ENCODE data around the gene AGPAT4. TPM values are rescaled to one million over a fixed set of nuclear protein-coding genes. Genes with fewer than 3 reads are reported as not detected.
A peak's percentile ranks its signal among the peaks of the same experiment; 100 is the strongest.

Gene AGPAT4
- total RNA-seq, 1 experiment from 2014 or later = 5.8 TPM

DNA sequence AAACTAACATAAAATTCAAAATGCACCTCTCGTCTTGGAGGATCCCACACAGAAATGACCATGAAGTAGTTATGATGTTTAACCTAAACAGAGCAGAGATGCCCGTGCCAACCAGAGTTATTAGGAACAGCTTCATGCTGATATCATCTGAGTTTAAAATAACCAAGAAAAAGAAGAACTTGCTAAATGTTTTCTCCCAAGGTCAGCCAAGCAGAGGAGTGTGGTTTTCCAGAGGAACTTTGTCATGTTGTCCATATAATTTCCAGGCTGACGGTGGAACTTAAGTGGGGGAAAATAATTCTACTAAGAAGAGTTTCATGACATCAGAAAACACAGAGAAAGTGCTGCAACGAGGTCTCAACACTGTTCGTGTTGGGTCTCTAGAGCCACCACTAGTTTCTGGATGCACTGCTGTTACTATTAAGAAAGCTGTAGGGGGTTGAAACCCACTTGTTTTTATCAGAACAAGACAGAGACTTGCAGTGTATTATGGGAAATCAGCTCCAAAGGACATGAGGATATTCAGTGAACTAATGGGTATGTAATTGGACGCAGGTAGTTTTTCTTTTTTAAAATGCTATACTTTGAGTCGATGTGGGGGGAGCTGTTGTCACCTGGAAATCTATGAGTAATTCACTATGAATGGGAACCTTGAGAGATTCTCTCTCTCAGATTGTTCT lies 5.2 kb downstream of the AGPAT4 start:
- Histone ChIP-seq H3K4me3 (no peak overlapping the region), H3K9me3 (no peaks in the 10 kb centered on the region), H3K36me3 (peaks cover 3% of the 10 kb centered on the region; the same call in 1 of the 2 replicates), H3K27me3 (no peaks in the 10 kb centered on the region)
- DNase-seq = no peak

DNA sequence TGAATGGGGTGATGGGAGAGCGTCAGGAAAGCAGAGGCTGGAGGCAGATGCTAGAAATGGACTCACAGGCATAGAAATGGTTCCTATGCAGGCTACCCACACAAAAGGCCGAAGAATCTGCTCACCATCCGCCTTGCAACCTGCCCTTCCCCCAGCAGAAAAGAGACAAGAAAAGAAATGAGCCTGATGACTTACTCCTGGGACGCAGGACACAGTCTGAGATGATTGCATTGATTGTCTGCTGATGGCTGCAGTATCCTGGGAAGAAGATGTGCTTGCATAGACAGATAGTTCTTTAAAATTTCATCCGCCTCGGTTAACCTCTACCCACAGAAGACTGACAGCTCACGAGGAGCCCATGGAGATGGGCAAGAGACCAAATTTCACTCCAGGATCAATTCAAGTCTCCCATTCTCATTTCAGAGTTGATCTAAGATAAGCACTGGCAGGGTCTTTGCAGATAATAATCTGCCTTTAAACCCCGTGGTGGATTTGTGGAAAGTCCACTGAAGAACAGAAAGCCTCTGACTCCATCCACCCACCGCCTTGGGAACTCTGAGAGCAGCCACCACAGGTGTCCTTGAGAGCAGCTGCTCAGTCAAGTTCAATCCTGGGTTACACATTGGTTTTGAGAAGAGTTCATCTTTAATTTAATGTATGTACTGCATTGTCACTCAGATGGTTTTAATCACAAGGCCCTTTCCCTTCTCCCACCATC lies 7.2 kb downstream of the AGPAT4 start:
- DNase-seq = no peak
- Histone ChIP-seq H3K9me3 (no peaks in the 10 kb centered on the region), H3K27me3 (no peaks in the 10 kb centered on the region), H3K4me3 (no peak overlapping the region), H3K36me3 (peaks cover 3% of the 10 kb centered on the region; the same call in 1 of the 2 replicates)

DNA sequence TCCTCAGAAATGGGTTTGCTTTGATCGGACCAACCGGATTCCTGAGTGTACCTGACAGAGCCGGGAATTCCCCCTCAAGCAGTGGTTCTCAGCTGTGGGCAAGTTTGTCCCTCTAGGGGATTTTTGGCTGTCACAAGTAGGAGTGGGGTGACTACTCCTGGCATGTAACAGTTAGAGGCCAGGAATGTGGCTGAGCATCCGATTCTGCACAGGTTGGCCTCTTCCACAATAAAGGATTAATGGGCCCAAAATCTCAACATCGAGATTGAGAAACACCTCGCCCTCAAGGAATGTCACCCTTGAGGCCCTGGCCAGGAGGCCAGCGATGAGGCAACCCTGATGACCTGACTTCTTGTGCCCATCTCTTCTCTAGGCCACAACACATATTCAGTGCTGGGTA lies 7.9 kb downstream of the AGPAT4 start:
- Histone ChIP-seq H3K9me3 (no peaks in the 10 kb centered on the region), H3K4me3 (no peak overlapping the region), H3K27me3 (no peaks in the 10 kb centered on the region), H3K36me3 (peaks cover 3% of the 10 kb centered on the region; the same call in 1 of the 2 replicates)
- no peak for DNase-seq

DNA sequence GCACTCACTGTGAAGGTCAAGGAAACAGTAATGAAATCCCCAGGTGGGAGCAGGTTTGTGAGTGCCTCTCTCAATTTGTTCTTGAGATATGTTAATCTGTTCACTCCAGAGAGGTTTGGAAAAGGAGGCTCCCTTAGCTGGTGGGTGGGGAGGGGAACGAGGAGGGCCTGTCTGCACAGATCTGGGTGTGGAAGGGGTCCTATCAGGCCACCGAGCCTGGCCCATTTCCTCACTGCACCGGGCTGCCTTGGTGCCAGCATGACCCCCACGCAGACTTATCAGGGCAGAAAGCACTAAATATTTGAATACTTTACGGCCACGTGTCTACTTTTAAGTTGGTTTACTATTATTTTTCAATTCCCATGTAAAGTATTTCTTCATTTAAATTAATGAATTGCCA lies 8.3 kb downstream of the AGPAT4 start:
- no peaks in the 10 kb centered on the region for H3K9me3 ChIP-seq
- H3K36me3 ChIP-seq = peaks cover 3% of the 10 kb centered on the region; the same call in 1 of the 2 replicates
- no peaks in the 10 kb centered on the region for H3K27me3 ChIP-seq
- DNase-seq = no peak
- no peak overlapping the region for H3K4me3 ChIP-seq

DNA sequence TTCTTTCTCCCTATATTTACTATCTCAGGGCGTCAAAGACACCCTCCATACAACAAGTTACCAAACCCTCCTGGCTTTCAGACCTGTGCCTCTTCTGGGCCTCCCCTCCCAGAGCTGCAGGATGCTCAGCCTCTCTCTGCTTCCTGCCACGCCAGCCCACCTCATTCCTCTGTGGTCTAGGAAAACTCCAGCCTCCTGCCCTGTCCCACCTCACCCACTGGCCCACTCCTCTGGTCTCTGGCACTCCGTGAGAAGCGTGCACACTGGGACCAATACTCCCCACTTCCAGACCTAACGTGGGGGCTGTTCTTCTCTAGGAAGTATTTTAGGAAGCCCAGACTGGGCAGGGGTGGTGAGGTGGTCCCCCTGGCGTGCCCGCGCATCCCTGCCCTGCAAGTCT lies 9.7 kb downstream of the AGPAT4 start:
- H3K4me3 ChIP-seq = no peak overlapping the region
- no peaks in the 10 kb centered on the region for H3K9me3 ChIP-seq
- no peaks in the 10 kb centered on the region for H3K27me3 ChIP-seq
- DNase-seq = no peak
- H3K36me3 ChIP-seq = 0 out of 2 replicates have a peak, but pooled peaks cover 3% of the 10 kb centered on the region

DNA sequence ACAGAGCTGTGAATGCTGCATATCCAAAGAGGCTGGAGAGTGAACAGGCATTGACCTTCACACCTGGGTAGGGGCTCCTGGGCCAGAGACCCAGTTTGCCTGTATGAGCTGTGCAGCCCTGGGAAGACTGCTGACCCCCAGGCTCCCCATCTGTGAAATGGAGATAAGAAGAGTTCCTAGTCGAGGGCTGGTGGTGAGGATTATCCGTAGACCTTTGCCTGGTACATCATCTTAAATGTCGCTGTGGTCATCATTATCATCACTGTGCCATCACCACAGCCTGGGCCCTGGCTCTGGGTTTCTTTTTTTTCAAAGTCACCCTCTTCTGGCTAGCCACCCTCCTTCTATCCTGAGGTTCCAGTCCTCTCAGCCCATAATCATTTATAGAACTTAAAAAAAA lies 12.0 kb downstream of the AGPAT4 start:
- Histone ChIP-seq H3K9me3 (no peaks in the 10 kb centered on the region), H3K36me3 (0 out of 2 replicates have a peak, but pooled peaks cover 3% of the 10 kb centered on the region), H3K27me3 (no peaks in the 10 kb centered on the region), H3K4me3 (no peak overlapping the region)
- no peak for DNase-seq

DNA sequence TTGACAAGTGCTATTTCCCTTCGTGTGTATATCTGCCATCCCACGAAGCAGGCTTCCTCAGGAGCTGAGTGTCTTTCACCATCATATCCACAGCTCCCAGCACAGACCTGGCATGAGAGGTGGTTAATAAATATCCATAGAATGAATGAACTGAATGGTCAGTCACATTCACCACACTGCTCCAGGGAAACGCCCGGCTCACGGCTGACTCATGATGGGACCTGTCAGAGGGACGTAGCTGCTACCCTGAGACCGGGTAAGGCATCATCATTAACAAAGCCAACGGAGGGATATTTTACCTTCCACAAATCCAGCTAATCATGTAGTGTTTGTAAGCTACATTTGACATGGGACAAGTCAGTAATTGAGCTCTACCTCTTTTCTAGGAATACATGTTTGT lies 12.5 kb downstream of the AGPAT4 start:
- H3K4me3 ChIP-seq = no peak overlapping the region
- no peak for DNase-seq

DNA sequence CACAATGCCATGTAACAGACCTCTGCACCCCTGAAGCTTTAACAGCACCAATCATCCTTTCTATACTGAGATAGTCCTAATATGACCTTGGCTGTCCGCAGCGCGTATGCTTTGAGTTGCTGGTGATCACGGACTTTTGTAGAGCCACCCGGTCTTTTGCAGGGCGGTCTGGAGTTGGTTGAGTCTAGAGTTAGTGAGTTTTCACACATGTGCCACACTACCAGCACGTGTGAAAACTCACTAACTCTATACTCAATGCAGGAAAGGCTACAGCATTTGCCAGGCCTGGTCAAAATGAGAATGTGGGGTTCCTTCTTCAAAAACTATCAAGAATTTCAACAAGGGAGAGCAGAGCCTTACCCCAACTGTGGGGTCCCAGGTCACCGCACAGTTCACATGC lies 14.6 kb downstream of the AGPAT4 start:
- H3K9me3 ChIP-seq = no peaks in the 10 kb centered on the region
- no peak for DNase-seq
- no peaks in the 10 kb centered on the region for H3K27me3 ChIP-seq
- 0 out of 2 replicates have a peak, but pooled peaks cover 3% of the 10 kb centered on the region for H3K36me3 ChIP-seq
- no peak overlapping the region for H3K4me3 ChIP-seq

More for the DNA sequence above, 12.5 kb downstream of the AGPAT4 start:
- Histone ChIP-seq H3K36me3 (0 out of 2 replicates have a peak, but pooled peaks cover 3% of the 10 kb centered on the region), H3K9me3 (no peaks in the 10 kb centered on the region), H3K27me3 (no peaks in the 10 kb centered on the region)

DNA sequence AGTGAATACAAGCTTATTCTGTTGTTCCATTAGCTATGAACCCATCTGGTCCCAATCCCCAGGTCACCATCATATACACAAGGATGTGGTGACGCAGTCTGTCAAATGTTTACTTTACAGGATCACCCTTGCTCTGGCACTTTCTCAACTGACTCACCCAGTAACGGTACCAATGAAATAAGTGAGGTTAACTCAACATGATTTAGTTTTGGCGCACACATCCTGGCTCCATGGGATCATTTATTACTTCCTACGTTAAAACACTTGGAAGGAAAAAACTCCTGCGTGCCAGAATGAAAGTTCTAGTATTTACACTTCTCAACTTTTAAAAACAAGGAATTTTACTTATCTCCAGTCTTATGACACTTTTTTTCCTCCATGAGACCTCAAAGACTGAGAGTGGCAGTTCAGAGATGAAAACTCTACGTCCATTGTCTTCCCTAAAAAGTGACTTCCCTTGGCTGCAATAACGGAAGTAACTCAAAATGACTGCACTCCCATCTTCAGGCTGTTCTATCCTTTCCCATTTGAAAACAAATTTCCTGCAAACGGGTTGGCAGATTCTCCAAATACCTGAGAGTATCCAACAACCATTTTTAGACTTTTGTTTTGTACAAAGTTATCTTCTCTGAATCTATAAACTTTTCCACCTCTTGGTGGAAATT lies 15.9 kb downstream of the AGPAT4 start:
- 0 out of 2 replicates have a peak, but pooled peaks cover 3% of the 10 kb centered on the region for H3K36me3 ChIP-seq
- H3K27me3 ChIP-seq = no peaks in the 10 kb centered on the region
- no peak overlapping the region for H3K4me3 ChIP-seq
- DNase-seq = peak; percentile 84
- no peaks in the 10 kb centered on the region for H3K9me3 ChIP-seq

DNA sequence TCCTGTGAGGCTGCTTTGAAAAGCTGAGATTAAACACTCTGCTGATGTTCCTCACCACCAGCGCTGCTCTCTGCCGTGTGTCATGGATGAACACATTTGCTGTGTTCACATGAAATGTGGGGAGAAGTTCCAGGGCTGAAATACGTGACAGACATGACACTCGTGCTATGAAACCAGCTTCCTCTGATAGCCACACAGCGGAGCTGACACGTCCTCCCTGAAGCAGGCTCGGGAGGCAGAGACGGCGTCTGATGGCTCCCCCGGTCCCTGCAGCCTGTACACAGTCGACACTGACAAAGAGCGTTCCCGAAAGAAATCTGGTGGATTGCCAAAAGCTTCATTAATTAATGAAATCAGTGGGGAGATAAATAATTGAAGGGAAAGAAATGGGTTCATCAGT lies 17.5 kb downstream of the AGPAT4 start:
- Histone ChIP-seq H3K36me3 (0 out of 2 replicates have a peak, but pooled peaks cover 3% of the 10 kb centered on the region), H3K4me3 (no peak overlapping the region), H3K9me3 (no peaks in the 10 kb centered on the region), H3K27me3 (no peaks in the 10 kb centered on the region)
- no peak for DNase-seq

DNA sequence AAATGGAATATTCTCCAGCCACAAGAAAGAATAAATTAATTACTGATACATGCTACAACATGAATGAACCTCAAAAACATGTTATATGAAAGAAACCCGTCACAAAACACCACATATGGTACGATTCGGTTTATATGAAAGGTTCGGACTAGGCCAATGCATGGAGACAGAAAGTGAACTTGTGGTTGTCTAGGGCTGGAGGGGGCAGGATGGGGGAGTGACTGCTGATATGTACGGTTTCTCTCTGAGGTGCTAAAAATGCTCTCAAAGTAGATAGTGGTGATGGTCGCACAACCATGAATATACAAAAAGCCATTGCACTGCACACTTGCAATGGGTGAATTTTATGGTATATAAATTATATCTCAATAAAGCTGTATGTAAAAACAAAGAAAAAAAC lies 18.3 kb downstream of the AGPAT4 start:
- Histone ChIP-seq H3K36me3 (0 out of 2 replicates have a peak, but pooled peaks cover 3% of the 10 kb centered on the region), H3K27me3 (no peaks in the 10 kb centered on the region), H3K9me3 (no peaks in the 10 kb centered on the region), H3K4me3 (no peak overlapping the region)
- DNase-seq = no peak

DNA sequence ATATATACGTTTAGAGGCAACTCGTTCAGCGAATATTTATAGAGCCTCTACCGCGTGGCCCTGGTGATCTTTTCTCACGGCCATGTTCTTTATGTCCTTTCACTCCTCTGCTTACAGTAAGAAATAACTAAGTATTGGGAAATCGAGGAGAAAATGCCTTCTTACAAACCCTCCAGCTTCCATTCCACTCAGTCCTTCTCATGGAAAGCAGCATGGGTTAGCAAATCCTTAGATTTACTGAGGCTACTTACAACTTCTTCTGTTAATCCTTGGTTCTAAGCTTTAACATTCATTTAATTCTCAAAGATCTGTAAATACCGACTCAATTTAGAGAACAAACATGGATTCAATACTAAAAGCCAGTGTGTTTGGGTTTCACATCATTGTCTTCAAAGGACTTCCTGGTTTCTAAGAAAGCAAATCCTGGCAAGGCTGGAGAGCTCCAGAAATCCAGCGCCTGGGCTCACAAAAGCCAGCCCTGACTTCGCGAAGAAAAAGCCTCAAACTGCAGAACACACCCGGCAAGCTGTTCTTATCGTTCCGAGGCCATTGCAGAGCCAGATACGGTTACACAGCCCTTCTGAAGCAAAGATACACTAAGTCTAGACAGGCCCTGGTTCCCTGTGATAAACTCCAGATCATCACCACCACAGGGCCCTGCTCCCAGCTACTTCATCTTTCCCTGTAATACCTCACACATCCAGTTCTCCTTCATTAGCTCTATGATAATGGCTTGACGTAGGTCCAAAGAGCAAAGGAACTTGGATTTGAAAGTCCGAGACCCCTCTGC lies 19.2 kb downstream of the AGPAT4 start:
- H3K36me3 ChIP-seq = no peaks in the 10 kb centered on the region
- H3K9me3 ChIP-seq = no peaks in the 10 kb centered on the region
- no peak overlapping the region for H3K4me3 ChIP-seq
- no peaks in the 10 kb centered on the region for H3K27me3 ChIP-seq
- no peak for DNase-seq

DNA sequence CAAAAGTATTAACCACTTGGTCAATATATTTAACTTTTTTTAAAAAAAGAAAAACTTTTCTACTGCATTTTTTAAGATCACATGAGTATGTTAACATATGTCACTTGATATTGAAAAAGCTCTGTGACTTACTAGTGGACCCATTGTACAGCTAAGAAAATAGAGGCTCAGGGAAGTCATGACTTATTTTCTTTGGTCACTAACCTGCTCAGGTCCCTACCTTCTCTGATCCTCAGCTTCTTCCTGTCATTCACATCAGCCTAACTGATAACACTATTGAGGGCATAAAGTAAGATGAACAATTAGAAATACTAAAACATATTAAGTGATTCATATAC lies 19.8 kb downstream of the AGPAT4 start:
- H3K9me3 ChIP-seq = no peaks in the 10 kb centered on the region

DNA sequence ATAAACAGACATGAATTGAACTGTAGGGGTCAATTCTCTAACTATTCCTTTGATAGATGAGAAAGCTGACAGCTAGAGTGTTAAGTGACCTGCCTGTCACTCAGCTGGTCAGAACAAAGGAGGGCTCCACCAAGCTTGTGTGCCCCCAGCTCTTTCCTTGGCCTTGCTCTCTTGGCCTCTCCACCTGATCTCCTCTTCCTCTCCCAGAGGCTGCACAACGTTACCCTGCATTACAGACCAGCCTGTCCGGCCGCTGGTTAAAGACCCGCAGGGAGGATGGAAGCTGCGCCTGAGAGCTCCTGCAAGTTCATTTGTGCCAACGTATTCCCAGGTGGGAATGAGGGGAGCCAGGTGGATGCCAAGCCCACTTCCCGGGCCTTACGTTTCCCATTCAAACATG lies 22.5 kb downstream of the AGPAT4 start:
- H3K27me3 ChIP-seq = no peaks in the 10 kb centered on the region
- H3K36me3 ChIP-seq = no peaks in the 10 kb centered on the region
- no peak overlapping the region for H3K4me3 ChIP-seq
- H3K9me3 ChIP-seq = no peaks in the 10 kb centered on the region
- DNase-seq = no peak

More for the DNA sequence above, 19.8 kb downstream of the AGPAT4 start:
- H3K27me3 ChIP-seq = no peaks in the 10 kb centered on the region
- no peak overlapping the region for H3K4me3 ChIP-seq
- no peak for DNase-seq
- no peaks in the 10 kb centered on the region for H3K36me3 ChIP-seq

DNA sequence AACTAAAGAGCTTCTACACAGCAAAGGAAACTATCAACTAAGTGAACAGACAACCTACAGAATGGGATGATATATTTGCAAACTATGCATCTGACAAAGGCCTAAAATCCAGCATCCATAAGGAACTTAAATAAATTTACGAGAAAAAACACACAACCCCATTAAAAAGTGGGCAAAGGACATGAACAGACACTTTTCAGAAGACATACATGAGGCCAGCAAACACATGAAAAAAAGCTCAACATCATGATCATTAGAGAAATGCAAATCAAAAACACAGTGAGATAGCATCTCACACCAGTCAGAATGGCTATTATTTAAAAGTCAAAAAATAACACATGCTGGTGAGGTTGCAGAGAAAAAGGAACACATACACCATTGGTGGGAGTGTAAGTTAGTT lies 24.5 kb downstream of the AGPAT4 start:
- Histone ChIP-seq H3K27me3 (no peaks in the 10 kb centered on the region), H3K4me3 (no peak overlapping the region), H3K9me3 (no peaks in the 10 kb centered on the region), H3K36me3 (no peaks in the 10 kb centered on the region; the same call in 1 of the 2 replicates)
- no peak for DNase-seq

DNA sequence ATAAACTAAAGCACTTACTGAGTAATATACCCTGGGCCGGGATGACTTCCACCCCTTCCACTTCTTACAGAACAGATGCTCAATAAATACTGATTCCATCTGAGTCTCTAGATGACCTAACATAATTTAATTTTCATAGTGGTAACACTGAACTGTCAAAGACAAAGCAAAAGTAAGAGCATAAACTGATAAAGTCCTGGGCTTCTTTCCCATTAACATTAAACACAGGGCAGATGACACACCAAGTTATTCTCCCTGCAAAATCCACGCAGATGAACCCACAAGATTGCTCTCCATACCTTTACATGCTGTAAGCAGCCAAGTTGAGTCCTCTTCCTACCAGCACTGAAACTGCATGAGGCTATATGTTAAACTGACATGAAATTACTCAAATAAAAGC lies 27.1 kb downstream of the AGPAT4 start:
- H3K4me3 ChIP-seq = no peak overlapping the region
- H3K27me3 ChIP-seq = no peaks in the 10 kb centered on the region
- no peaks in the 10 kb centered on the region; the same call in 1 of the 2 replicates for H3K36me3 ChIP-seq
- H3K9me3 ChIP-seq = no peaks in the 10 kb centered on the region
- no peak for DNase-seq

DNA sequence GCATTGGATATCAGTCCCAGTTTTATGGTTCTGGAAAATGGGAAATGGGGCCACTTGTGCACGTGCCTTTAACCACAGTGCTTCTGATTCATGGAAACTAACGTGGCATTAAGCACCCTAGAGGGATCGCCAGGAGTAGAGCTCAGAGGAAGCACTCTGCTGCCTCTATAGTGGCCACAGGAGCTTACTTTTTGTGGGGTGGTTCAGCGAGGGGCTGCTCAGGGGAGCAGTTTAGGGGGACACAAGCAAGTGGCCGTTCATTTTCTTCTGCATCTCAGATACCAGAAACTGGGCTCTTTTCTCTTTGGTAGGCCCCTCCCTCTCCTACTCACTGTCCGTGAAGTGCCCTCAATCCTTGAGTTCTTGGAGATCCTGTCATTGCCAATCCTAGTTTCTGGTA lies 28.5 kb downstream of the AGPAT4 start:
- Histone ChIP-seq H3K36me3 (no peaks in the 10 kb centered on the region; the same call in 1 of the 2 replicates), H3K4me3 (no peak overlapping the region), H3K27me3 (no peaks in the 10 kb centered on the region), H3K9me3 (no peaks in the 10 kb centered on the region)
- no peak for DNase-seq

Data from MG63 (cell line).